Stimulated activated CD4-positive, alpha-beta T cell treated with anti-CD3 and anti-CD28 coated beads, Interleukin-2, amount 100 ng/mL, for 48 hours (primary cell): ENCODE data around the gene DDAH1.
"Not testable (repeated sequence)": the region's sequence is repeated elsewhere in the genome, so short reads cannot be mapped to it uniquely, and the experiment has no call there.

ENCODE experiments used
- DNase-seq, 2 donors: peaks; one replicate each; pipeline ENCODE4 v3.0.0-alpha.2; 2020

The DDAH1 gene

DNA sequence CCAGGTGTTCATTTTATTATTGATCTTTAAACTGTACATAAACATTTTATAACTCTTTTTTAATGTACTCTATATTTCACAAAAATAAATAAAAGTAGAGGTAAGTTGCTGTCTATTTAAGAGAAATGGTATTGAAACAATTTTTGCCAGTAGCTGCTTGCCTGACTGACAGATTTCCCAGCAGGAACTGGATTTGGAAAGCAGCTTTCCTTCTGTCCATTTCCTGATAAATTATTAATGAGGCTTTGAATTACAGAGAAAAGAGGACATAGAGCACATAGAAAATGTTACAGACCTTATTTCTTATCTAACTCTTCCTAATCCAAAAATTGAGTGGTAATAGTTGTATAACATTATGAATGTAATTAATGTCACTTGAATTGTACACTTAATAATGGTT lies 108.8 kb downstream of the DDAH1 start:
- DNase-seq = no peak

DNA sequence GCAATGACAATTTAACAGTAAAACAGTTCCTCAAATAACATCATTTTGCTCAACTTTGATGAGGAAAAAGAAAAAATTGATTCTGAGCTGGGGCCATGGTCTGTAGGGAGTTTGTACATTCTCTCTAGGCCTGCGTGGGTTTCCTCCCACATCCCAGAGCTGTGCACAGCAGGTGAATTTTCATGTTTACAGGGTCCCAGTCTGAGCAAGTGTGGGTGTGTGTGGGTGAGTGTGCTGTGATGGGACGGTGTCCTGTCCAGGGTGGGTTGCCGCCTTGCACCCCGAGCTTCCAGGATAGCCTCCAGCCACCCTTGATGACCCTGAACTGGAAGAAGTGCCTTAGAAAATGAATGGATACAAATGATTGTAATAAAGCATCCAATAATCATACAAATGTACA lies 112.9 kb downstream of the DDAH1 start:
- no peak for DNase-seq

DNA sequence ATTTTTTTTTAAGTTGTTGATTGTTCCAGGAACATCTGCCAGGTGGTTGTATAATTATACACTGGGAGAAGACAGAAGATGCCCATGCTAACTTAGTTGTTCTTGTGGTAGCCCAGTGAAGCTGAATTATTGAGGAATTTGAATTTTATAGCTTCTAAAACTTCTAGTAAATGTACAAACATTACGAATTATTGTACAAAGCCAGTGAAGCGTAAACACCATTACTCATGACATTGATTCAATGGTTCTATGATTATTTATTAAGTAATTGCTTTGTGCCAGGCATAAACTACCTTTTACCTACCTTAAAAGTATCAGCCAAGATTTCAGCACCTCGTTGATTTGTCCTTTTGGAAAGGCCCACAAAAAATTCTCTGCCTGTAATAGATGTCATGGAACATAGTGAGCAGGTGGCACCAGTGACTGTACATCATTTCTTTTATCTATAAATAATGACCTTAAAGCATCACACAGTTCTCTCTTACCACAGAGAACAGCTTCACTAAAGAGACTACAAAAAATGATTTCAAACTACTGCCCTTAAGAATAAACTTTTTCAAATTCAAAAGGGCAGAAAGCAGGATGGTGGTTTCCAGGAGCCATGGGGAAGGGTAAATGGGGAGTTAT lies 113.6 kb downstream of the DDAH1 start:
- no peak for DNase-seq

DNA sequence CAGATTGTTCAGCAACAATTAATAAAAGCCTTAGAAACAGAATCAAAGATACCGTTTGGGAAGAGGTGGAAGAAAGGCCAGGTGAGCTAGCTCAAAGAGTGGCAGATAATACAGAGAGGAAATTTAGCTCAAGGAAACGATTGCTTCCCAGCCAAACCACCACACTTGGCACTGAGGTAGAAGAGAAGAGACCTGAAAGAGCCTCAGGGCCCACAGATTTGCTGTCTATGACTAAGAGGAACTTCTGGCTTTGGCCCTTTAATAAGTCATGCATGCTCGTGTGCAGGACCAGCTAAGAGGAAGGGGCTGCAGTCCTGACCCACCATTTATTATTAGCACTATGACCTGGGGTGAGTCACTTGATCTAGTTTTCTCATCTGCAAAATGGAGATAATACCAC lies 115.7 kb downstream of the DDAH1 start:
- DNase-seq = no peak

DNA sequence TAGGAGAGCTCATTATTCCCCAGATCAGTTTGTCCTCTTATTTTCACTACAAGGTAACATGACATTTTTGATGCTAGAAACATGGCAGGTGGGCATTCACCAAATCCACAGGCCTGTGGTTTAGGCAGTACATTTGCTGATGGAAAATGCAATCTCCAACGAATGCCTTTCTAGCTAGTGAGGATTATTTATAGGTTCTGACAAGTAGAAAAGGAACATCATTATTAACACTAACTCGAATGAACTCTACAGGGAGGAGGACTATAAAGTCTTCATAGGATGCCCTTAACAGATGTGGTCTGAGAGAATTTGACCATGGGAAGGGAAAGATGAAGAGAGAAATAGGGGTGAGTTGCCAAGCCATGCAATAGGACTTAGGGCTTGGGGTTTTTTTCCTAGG lies 117.1 kb downstream of the DDAH1 start:
- DNase-seq = no peak

DNA sequence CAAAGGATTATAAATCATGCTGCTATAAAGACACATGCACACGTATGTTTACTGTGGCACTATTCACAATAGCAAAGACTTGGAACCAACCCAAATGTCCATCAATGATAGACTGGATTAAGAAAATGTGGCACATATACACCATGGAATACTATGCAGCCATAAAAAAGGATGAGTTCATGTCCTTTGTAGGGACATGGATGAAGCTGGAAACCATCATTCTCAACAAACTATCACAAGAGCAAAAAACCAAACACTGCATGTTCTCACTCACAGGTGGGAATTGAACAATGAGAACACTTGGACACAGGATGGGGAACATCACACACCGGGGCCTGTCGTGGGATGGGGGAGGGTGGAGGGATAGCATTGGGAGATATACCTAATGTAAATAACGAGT lies 117.7 kb downstream of the DDAH1 start:
- DNase-seq = not testable (repeated sequence)

DNA sequence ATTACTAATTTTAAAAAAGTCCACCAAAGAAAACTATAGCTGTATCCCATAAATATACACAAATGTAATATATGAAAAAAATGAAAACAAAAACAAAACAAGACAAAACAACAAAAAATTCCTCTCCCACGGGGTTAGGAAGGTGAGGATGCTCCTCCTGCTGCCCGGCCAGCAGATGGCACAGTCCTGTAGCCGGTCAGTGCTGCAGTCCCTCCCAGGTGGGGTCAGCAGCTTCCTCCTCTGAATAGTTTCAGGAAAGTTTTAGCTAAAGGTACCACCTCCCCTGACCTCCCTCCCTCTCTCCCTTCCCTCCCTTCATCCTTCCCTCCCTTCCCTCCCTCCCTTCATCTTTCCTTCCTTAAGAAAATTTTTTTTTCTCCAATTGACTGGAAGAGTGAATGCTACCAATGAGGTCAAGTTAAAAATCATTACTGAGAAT lies 120.7 kb downstream of the DDAH1 start:
- no peak for DNase-seq

DNA sequence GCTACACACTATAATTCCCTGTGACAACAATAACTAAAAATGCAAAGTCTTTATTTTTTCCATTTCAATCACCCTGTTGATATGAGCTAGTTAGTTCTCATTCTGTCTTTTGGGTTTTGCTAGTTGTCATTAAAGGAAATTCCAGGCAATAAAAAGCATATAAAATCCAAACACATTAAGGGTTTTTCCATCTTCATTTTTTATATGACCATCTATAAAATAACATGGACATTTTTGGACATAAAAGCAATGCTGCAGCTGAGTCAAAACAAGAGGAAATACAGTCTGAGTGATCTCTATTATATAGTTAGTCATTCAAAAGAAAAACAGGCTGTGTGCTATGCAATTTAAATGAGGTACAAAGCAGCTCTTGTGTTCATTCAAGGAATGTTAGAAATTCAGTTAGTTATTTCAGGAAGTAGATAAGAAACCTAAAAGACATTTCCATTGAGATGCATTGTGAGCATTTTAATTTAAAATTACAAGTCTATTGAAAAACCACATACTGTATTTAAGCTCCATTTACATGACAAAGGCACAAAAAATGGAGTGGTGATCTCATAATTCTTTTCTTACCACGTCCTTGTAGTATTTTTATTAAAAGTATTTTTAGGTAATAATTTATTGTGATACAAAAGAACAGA lies 121.2 kb downstream of the DDAH1 start:
- DNase-seq = no peak

DNA sequence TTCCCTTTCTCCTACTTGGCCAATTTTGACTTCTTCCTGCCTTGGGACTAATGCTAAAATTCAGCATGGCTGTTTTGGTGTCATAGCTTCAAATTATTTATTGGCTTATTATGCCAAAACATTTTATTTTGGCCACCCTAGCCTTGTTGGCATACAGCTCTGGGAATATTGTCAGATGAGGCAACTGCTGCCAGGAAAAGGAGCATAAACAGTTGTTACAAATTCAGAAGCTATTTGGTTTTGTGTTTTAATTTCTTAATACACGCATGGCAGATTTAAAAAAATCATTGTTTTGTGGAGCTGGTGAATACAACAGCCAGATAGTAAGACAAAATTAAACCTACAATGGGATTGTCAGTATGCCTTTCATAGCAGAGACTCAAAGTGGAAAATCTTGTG lies 121.7 kb downstream of the DDAH1 start:
- no peak for DNase-seq

DNA sequence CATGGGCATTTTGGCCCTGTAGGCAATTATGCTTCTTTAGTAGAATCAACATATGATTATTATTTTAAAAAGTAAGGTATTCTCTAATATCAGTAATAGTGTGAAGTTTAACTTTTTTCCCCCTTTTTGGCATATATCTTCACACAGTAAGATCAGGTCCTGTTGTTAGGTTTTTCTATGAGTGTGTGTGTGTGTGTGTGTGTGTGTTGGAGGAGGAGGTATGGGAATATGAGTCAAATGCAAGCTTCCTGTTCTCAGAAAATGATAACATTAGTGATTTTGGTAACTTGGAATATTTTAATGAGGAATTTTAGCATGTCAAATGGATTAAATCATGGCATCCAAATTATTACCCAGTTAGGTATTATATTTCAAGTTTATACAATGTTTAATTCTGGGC lies 122.8 kb downstream of the DDAH1 start:
- no peak for DNase-seq

DNA sequence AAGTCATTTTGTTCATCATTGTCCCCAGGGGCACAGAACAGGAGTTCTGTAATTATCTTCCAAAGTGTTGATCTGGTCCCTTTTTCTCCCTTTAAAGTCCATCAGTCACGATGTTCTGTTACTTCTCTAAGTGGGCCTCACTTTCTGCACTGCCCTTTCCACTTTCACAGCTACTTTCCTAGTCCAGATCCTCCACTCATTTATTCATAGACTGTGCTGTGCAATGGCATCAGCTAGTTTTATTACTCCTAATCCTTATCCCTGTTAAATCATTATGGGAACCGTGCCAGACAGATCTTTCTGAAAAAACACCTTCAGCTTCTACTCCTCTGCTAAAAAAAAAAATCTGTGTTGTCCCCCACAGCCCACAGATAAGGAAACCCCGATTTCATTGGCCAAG lies 124.5 kb downstream of the DDAH1 start:
- no peak for DNase-seq

DNA sequence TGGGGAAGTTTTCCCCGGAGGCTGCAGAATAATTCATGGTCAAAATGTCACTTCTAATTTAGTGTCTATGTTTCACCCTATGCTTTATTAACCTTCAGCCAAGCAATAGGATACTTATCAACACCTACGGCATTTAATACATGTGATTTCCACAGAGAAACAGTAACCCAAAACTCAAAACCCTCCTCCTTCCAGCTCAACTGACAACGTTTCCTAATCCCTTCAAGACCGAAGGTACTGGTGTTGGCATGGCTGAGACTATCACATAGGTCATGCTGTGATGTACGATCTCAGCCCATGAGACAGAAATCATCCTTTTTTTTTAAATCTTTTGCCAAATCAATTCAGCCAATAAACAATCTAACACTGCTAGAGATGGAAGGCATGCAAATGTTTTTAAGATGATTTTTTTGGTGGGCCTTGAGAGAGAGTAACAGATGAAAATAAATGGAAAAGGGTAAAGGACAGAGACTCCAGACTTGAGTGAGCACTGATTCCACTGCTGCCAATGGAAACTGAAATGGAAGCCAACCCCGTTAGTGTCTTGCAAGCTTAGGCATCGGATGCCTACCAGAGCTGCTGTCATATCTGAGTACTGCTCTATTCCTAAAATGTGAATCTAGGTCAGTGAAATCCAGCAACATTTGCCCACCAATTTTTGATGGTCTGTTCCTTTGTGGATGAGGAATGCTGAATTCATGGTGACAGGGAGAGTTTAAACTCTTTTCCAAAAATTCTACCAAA lies 125.1 kb downstream of the DDAH1 start:
- DNase-seq = no peak

DNA sequence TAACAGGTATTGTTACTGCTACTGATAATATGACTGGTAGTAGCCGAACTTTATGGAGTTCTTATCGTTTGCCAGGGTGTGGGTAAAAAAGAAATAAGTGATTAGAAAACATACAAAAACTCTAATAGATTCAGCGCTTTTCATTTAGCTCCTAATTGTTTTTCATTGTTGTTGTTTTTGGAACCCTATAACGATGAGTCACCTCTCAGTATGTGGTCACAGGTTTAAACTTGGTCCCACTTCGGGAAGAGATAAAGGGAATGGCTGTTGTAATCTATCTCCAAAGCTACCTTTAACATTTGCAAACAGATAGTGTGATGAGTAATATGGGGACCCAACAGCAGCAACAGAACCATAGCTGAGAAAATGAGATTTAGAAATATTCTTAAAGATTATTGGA lies 125.9 kb downstream of the DDAH1 start:
- DNase-seq = no peak

DNA sequence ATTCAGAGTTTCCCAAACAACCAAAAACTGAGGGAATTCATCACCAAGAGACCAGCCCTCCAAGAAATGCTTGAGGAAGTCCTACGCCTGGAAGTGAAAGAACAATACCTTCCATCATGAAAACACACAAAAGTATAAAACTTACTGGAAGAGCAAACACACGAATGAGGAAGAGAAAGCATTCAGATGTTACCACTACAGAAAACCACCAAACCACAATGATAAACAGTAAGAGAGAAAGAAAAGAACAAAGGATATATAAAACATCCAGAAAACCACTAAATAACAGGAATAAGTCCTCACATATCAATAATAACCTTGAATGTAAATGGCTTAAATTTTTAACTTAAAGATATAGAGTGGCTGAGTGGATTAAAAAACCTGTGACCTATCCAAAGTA lies 130.0 kb downstream of the DDAH1 start:
- no peak for DNase-seq

DNA sequence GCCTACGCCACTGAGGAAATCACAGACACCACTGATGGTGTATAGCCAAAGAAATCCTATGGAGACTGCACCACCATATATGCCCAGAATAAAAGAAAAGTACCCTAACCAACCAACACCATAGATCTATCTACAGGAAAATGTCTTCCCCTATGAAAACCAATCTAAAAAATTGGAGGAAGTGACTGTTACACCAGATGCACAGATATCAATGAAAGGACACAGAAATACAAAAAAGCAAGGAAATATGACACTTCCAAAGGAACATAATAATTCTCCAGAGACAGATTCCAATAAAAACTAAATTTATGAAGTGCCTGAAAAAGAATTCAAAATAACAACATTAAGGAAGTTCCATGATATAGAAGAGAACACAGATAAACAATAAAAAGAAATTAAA lies 131.8 kb downstream of the DDAH1 start:
- DNase-seq = no peak

DNA sequence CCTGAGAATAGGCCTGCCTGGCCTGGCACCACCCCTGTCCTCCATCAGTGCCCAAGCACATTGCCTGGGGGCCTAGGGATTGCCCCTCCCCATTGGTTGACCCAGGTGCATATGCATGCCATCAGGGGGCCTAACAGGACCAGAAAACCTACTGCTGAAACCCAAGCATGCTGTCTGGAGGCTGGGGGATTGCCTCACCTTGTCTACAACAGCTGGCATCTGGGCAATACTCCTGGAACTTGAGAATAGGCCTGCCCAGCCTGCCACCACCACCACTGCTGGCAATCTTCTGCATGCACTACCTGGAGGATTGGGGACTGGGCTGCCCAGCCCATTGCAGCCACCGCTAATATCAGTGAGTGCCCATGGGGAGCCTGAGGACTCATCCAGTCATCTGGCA lies 132.4 kb downstream of the DDAH1 start:
- no peak for DNase-seq

DNA sequence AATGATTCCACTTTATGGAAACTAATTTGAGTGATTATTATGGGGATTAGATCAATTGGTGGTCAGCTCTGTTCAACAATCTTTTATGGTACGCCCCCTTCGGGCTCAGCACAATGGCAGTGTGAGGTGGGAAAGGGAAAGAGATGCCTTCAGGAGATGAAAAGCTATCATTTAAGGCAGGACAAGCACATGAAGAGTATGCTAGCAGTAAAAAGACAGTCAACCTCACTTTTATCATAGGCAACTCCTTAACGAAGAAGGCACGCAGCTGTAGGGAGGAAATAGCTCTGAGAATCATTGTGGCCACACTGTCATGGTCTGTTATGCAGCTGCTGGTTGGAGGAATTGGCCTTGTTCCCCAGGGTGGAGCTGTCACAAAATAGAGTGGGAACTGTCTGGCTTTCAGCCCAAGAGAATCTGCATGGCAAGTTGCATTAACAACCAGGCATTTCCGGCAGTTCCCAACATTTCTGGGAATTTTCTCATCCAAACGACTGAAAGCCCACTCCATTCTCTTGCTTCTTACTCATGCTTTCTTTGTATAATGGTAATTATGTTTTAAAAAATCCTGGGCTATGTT lies 134.2 kb downstream of the DDAH1 start:
- no peak for DNase-seq

DNA sequence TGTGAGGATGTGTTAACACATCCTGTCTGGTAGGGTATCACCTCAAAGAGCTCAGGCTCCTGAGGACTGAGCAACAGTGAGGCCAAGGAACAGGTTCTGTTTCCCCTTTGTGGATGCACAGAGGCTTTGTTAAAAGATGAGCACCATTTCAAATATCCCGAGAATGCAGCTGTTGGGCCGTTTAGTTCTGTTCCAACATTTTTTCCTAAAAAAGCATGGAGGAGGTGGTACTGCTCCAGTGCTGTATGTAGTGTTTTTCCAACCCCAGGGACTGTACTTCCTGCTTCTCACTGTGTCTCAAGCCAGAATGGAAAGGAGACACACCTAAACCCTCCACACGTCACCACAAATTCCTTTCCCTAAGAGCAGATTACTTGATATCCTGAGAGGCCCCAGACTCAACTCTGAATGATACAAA lies 134.7 kb downstream of the DDAH1 start:
- no peak for DNase-seq

DNA sequence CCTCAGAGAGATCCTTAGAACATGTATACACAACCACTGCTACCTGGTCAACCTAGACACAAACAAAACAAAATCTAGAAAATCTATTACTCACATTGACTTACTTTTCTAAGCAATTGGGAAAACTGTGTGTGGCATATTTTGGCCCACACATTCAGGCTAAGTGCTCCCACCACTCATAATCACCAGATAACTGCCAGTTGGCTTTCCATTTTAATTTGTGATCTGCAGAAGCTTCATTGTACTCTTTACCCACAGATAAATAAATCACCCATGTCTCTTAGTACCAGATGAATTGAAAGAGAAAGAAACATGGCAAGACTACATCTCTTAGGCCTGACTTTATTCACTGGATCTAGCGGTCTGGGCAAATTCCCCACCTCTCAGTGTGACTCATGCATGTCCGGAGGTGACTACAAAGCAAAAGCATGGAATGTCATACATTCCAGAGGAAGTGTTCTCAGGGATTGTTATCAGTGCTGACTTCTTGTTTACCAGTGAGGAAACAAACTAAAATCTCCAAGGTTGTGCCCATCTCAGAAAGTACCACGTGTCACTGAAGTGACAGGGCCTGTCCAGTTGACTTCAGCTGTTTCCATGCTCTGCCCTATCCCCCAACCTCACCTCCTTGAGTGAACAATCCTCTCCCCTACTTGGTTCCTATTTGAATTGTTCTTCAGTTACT lies 136.1 kb downstream of the DDAH1 start:
- no peak for DNase-seq

DNA sequence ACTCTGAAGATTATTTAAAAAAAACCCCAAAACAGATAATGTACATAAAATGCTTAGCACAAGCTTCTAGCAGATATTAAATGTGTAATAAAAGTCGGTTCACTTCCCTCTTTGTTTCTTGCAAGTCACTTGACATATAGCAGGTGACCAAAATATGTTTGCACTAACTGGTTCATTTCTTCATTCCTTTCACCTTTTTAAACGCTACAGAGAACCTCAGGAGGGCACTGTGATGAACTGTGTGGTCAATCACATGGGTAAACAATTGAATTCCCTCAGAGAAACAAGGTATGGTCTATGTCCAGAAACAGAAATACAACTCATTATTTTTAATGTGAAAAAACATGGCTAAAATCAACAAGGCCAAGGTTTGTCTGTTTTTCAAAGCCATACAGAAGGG lies 137.2 kb downstream of the DDAH1 start:
- DNase-seq = no peak

DNA sequence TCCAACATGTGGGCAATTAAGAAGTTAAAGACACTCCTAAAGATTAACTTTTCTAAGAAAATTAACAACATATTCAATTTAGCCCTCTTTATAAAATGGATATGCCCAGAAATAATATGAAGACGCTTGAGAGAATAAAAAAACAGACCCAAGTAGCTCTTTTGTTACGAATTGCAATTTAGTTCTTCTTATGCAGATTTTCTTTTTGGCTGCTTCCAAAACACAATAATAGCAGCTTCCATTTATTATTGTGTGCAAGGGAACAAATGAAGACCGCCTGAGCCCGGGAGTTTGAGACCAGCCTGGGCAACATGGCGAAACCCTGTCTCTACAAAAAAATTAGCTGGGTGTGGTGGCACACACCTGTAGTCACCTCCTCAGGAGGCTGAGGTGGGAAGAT lies 138.1 kb downstream of the DDAH1 start:
- no peak for DNase-seq

DNA sequence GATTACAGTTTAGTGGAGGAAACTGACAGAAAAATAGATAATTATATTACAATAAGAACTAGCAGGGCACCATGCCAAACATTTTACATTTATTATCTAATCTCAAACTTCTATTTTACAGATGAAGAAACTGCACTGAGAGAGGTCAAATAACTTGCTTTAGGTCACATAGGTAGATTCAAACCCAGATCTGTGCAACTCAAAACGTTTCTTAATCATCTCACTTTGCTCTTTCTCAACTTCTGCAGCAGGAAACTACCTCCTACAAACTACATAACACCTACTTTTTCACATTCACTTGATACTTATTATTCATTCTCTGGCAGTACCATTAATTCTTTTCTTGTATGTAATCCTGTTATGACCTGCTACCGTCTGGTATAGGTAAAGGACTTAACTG lies 138.6 kb downstream of the DDAH1 start:
- no peak for DNase-seq

DNA sequence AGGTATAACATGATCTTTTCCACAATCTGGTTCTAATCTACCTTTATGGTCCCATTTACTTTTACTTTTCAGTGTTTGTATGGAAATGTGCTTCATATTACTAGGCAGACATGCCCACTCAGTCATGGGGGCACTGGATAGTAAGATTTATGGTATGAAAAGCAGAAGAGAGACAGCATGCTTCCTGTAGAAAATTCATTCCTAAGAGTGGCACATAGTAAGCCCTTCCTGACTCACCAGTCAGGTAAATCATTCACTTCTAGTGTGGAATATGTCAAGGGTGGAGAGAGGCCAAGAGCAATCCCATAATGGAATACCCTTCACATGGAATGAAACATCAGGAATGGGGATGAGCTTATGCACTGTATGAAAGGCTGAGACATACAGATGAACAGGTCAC lies 139.0 kb downstream of the DDAH1 start:
- DNase-seq = no peak

DNA sequence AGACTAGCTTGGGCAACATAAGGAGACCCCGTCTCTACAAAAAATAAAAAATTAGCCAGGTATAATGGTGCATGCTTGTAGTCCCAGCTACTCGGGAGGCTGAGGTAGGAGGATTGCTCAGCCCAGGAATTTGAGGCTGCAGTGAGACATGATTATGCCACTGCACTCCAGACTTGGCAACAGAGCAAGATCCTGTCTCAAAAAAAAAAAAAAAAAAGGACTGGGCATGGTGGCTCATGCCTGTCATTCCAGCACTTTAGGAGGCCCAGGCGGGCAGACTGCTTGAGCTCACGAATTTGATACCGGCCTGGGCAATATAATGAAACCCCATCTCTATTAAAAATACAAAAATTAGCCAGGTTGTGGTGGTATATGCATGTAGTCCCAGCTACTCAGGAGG lies 141.2 kb downstream of the DDAH1 start:
- DNase-seq = no peak
